NCI-H1105 treated with DMSO at 0.1 percent for 48 hours (cell line): ENCODE results near the gene PALM.

Source experiments
- DNase-seq: peaks from one replicate; lab custom pipeline; 2025; lab: John Stamatoyannopoulos, UW

The PALM gene

DNA sequence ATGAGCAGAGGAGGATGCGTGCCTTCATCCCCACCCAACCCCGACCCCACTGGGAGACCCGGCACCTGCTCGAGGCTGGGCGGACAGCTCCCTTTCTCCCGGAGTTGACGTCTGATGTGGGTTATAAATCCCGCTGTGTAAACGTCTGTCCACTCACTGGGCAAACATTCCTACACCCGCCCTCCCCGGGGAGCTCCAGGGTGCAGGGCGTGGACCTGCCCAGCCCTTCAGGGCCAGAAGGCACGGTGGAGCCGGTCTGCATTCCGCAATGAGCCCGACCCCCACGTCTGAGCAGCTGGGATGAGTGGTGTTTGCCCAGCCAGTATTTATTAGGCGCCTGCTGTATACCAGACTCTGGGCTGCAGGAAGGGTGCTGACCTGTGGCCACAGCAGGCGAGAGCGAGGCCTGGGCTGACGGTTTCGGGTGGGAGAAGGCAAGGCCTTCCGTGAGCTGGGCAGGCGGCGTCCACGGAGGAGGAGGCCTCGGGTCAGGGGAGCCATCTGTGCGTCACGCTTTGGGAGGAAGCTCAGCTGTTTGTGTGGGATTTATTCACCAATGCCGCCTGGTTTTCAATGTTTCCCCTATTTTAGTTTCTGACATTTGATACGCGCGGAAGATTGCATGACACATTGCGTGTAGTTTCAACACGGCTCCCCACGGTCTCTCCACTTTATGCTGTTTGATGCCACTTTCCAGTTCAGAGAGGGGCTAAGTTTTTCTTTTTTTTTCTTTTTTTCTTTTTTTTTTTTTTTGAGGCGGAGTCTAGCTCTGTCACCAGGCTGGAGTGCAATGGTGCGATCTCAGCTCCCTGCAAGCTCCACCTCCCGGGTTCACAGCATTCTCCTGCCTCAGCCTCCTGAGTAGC lies 44.1 kb downstream of the PALM start:
- no peak for DNase-seq

GRCh38 chr19:754530-754929 lies 45.8 kb downstream of the PALM start:
- DNase-seq, result no peak

DNA sequence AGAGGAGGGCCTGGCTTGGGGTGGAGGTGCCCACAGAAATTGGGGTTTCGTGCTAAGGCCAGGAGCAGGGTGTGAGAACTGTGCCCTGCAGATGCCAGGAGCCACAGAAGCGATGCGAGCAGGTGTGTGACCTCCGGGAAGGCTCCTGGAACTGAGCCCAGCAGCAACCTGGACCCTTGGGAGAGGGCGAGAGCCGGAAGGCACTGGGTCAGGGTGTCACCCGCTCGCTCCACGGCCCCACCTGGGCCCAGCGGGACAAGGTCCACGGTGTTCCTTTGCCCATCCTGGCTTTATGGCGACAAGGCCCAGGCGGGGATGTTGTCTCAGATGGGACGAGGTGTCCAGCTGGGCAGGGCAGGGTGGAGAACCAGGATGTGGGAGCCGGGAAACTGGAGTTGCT lies 46.3 kb downstream of the PALM start:
- DNase-seq, result no peak

DNA sequence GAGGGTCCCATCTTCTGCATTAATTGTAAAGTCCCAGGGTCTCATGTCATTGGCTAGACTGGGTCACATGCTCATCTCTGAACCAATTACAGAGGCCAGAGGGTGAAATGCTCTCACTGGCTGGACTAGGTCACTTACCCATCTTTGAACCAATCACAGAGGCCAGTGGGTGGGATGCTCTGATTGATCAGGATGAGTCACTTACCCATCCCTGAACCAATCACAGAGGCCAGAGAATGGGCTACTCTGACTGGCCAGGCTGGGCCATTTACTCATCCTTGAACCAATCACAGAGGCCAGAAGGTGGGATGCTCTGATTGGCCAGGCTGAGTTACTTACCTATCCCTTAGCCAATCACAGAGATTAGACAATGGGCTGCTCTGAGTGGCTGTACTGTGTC lies 47.5 kb downstream of the PALM start:
- DNase-seq, result no peak

GRCh38 chr19:756821-757688 lies 48.3 kb downstream of the PALM start:
- no peak for DNase-seq

- DNase-seq, result no peak
Measured at GRCh38 chr19:757811-758668, 49.3 kb downstream of the PALM start.

DNA sequence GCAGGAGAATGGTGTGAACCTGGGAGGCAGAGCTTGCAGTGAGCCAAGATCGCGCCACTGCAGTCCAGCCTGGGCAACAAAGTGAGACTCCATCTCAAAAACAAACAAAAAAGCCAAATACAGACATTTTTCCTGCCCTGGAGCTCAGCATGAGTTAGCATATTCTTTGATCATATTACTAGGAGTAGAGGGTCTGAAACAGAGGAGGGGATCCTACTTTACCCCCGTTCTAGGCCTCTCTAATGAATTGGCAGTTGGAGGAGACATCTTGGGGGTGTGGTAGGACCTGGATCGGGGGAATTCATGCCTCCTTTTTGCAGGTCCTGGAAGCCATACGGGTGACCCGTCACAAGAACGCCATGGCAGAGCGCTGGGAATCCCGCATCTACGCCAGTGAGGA lies 54.4 kb downstream of the PALM start:
- no peak for DNase-seq

DNA sequence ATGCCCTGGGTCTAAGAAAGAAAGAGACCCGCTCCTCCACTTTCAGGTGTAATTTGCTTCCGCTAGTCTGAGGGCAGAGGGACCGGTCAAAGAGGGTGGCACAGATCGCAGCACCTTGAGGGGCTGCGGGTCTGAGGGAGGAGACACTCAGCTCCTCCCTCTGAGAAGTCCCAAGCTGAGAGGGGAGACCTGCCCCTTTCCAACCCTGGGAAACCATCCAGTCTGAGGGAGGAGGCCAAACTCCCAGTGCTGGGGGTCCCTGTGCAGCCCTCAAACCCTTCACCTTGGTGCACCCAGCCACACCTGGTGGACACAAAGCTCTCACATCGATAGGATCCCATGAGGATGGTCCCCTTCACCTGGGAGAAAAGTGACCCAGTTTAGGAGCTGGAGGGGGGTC lies 55.1 kb downstream of the PALM start:
- no peak for DNase-seq

DNA sequence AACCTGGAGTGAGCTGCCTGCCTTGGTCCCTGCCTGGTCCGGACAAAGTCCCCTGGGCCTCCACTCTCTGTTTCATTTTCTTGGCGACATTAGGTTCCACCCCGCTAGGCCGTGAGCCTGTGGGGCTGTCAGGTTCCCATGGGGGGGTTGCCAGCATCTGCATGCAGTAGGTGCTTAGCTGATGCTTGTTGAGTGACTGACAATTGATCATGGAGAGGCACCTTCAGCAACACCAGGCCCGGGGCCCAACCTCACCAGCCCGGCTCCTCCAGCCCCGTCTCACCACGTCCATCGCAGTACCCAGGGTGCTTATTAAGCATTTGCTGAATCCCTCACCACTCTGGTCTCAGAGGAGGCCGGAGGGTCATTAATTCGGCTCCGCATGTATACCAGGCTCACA lies 55.6 kb downstream of the PALM start:
- no peak for DNase-seq

- DNase-seq, result no peak
Measured at GRCh38 chr19:765179-765738, 56.5 kb downstream of the PALM start.

GRCh38 chr19:768424-768823 lies 59.7 kb downstream of the PALM start:
- no peak for DNase-seq

DNA sequence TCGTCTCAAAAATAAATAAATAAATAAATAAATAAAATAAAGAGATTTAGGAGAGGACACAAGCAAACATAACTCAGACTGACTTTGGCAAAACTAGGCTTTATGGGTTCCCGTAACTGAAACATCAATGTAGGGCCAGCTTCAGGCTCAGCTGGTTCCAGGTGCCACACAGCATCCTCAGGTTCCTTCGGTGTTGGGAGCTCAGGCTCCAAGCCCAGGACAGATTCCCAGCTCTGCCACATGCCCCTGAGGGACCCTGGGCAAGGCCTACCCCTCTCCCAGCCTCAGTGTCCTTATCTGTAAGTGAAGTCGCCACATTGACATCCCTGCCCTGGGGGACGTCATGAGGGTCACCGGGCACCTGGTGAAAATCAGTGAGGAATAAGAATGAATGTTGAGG lies 60.9 kb downstream of the PALM start:
- no peak for DNase-seq

GRCh38 chr19:771332-771785 lies 62.6 kb downstream of the PALM start:
- DNase-seq, result no peak

DNA sequence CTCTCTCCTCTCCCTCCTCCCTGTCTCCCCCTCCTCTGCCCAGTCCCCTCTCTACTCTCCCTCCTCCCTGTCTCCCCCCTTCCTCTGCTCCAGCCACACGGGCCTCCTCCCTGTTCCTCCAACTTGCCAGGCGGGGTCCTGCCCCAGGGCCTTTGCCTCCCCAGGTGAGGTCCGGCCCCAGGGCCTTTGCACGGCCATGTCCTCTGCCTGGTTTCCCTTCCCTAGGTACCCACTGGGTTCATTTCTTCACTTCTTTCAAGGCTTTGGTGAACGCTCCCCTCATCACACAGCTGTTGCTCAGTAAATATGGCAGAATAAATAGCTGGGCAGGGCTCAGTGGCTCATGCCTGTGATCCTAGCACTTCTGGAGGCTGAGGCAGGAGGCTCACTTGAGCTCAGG lies 63.3 kb downstream of the PALM start:
- DNase-seq, result no peak

- no peak for DNase-seq
Measured at GRCh38 chr19:772730-773436, 64.1 kb downstream of the PALM start.

DNA sequence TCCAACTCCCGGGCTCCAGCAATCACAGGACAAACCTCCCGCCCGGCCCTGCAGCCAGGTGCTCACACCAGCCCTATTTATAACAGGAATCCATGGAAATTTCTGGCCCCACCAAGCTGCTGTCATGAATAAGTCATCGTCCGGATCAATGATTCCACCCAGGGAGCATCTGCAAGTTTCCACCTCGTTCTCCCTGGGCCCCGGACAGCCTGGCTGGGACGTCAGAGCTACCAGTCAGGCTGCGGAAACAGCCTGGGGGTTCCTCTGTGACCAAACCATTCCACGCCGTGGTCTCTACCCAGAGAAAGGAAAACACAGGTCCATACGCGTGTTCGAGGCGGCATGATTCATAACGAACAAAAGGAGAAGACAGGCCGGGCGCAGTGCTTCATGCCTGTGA lies 67.8 kb downstream of the PALM start:
- DNase-seq, result no peak

DNA sequence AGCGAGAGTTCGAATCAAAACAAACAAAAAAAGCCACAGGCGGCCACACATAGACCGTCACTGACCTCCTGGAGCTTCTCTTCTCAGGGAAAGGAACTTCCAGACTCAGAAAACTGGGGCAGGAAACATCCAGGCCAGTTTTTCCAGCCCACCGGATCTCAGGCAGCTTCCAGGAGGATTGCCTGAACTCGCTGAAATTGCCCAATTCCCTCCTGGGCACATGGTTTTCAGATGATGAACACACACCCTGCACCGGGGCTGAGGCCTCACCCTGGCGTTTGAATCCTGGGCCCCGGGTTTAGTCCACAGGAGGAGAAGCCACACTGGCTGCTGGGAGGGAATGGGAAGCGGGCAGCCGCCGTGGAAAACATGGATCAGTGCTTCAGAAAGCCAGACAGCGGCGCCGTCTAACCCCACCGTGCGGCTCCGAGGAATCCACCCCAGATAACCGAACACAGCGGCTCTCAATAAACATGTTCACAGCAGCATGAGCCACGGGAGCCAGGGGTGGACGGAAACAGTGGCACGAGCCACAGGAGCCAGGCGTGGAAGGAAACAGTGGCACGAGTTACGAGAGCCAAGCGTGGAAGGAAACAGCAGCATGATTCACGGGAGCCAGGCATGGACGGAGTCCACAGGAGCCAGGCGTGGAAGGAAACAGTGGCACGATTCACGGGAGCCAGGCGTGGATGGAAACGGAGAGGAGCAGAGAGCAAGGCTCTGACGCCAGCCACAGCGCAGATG lies 70.3 kb downstream of the PALM start:
- no peak for DNase-seq

GRCh38 chr19:780935-781334 lies 72.2 kb downstream of the PALM start:
- no peak for DNase-seq

DNA sequence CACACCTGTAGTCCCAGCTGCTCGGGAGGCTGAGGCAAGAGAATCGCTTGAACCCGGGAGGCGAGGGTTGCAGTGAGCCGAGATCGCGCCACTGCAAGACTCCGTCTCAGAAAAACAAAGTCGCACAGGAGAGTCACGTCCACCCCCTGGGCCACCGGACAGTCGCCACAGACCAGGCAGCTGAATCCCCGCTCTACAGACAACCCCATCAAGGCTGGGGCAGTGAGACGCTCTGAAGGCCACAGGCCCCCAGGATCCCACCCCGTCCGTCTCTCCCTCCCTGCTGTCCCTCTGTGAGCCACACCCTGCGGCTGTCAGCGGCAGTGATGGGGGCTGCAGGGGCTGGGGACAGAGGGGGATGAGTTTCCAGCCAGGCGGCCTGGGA lies 73.1 kb downstream of the PALM start:
- DNase-seq, result no peak

- DNase-seq, result no peak
Measured at GRCh38 chr19:782185-782877, 73.6 kb downstream of the PALM start.
